Stimulated activated CD4-positive, alpha-beta T cell treated with anti-CD3 and anti-CD28 coated beads, Interleukin-1b, Interleukin-23, amount 100 ng/mL, for 4 hours (primary cell): ENCODE results near the gene RNF32.
"Not testable (repeated sequence)": the region's sequence is repeated elsewhere in the genome, so short reads cannot be mapped to it uniquely, and the experiment has no call there.

Experiments
- DNase-seq, 2 donors: peaks; one replicate each; pipeline ENCODE4 v3.0.0-alpha.2; 2020; ENCODE audit warnings: low read depth in 2 of 2

RNF32 gene

GRCh38 chr7:156614434-156615264, 25.9 kb upstream of the RNF32 start:
- no peak for DNase-seq

- no peak for DNase-seq
Measured at GRCh38 chr7:156616269-156617202, 24.0 kb upstream of the RNF32 start.

GRCh38 chr7:156617215-156617614, 23.4 kb upstream of the RNF32 start:
- no peak for DNase-seq

- no peak for DNase-seq
Measured at GRCh38 chr7:156618078-156618779, 22.3 kb upstream of the RNF32 start.

- no peak for DNase-seq
Measured at GRCh38 chr7:156618780-156619367, 21.7 kb upstream of the RNF32 start.

GRCh38 chr7:156619488-156620290, 20.9 kb upstream of the RNF32 start:
- not testable (repeated sequence) for DNase-seq

- no peak for DNase-seq
Measured at GRCh38 chr7:156620291-156620675, 20.3 kb upstream of the RNF32 start.

- no peak for DNase-seq
Measured at GRCh38 chr7:156621652-156622051, 18.9 kb upstream of the RNF32 start.

- DNase-seq: no peak
Measured at GRCh38 chr7:156625580-156625979, 15.0 kb upstream of the RNF32 start.

GRCh38 chr7:156626220-156626895, 14.2 kb upstream of the RNF32 start:
- no peak for DNase-seq

- no peak for DNase-seq
Measured at GRCh38 chr7:156628562-156628961, 12.0 kb upstream of the RNF32 start.

- DNase-seq: no peak
Measured at GRCh38 chr7:156629873-156630272, 10.7 kb upstream of the RNF32 start.

- no peak for DNase-seq
Measured at GRCh38 chr7:156634117-156634516, 6.5 kb upstream of the RNF32 start.

- DNase-seq: no peak
Measured at GRCh38 chr7:156635529-156636385, 4.8 kb upstream of the RNF32 start.

GRCh38 chr7:156637093-156637492, 3.5 kb upstream of the RNF32 start:
- DNase-seq: not testable (repeated sequence)

- no peak for DNase-seq
Measured at GRCh38 chr7:156638443-156639077, 2.0 kb upstream of the RNF32 start.

GRCh38 chr7:156639426-156640256, 933 bp upstream of the RNF32 start:
- no peak for DNase-seq

GRCh38 chr7:156640949-156641485, 443 bp downstream of the RNF32 start:
- DNase-seq: peak; percentile 11 to 39
